Dendritic cell treated with granulocyte-macrophage colony-stimulating factor and Interleukin-4, amounts not matched to agents 40 ng/mL and 50 ng/mL, for 4 days (primary cell): ENCODE results near the gene EPHX1.

Experiments used
- H3K27ac Mint-ChIP-seq: one replicate; pipeline ENCODE4 v1.8.0; 2022; ENCODE audit warnings: mild to moderate bottlenecking, mixed read lengths
- H3K27me3 Mint-ChIP-seq: one replicate; pipeline ENCODE4 v1.8.0; 2022; ENCODE audit warnings: mild to moderate bottlenecking, mixed read lengths
- H3K36me3 Mint-ChIP-seq: one replicate; pipeline ENCODE4 v1.8.0; 2022; ENCODE audit warnings: low read depth, mixed read lengths
- H3K4me1 Mint-ChIP-seq: one replicate; pipeline ENCODE4 v1.8.0; 2022; ENCODE audit warnings: low read depth, mixed read lengths
- H3K4me3 Mint-ChIP-seq: one replicate; pipeline ENCODE4 v1.8.0; 2022; ENCODE audit warnings: mild to moderate bottlenecking, moderate library complexity, mixed read lengths
- H3K9me3 Mint-ChIP-seq: one replicate; pipeline ENCODE4 v1.8.0; 2022; ENCODE audit warnings: mixed read lengths
- intact Hi-C: fragments of 100-400 bp; cut with micrococcal nuclease; formaldehyde crosslinking; loops from one replicate; pipeline ENCODE4 v1.15.0; 2022

EPHX1 gene

GRCh38 chr1:225816643-225817538, 7.0 kb downstream of the EPHX1 start:
- peaks cover 53% of the 10 kb centered on the region for H3K4me1 Mint-ChIP-seq
- no peaks in the 10 kb centered on the region for H3K9me3 Mint-ChIP-seq
- peaks cover 27% of the 10 kb centered on the region for H3K36me3 Mint-ChIP-seq
- H3K27me3 Mint-ChIP-seq = no peaks in the 10 kb centered on the region
- H3K27ac Mint-ChIP-seq = peak overlapping the region; percentile 62
- intact Hi-C loops = no loop called here
- H3K4me3 Mint-ChIP-seq = no peak overlapping the region

DNA sequence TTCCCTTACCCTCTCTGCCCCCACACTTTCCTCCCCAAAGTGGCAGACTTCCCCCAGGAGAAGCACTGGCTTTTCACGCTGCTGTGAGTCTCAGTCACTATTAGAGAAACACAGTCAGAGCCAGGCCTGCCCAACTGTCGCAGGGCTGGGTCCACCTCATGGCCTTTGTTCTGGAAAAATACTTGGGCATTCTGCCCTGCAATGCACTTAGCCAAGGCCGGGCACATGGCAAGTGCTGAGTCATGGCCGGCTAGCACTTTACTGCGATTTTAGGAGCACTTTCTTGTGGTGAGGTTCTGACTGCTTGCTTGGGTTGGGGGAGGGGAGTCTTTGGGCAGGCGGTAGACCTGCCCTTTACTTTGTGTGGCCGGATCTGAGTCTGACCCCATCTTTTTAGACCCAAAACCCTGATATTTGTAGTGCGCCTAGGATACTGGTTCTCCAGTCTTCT, 7.7 kb downstream of the EPHX1 start:
- intact Hi-C loops = no loop called here
- Mint-ChIP-seq H3K27me3 (no peaks in the 10 kb centered on the region), H3K9me3 (no peaks in the 10 kb centered on the region), H3K4me1 (peaks cover 53% of the 10 kb centered on the region), H3K36me3 (peaks cover 35% of the 10 kb centered on the region), H3K4me3 (no peak overlapping the region), H3K27ac (peak overlapping the region; percentile 62)

GRCh38 chr1:225818229-225818628, 8.3 kb downstream of the EPHX1 start:
- peaks cover 39% of the 10 kb centered on the region for H3K36me3 Mint-ChIP-seq
- no peaks in the 10 kb centered on the region for H3K27me3 Mint-ChIP-seq
- no peak overlapping the region for H3K4me3 Mint-ChIP-seq
- H3K9me3 Mint-ChIP-seq = no peaks in the 10 kb centered on the region
- peaks cover 48% of the 10 kb centered on the region for H3K4me1 Mint-ChIP-seq
- peak overlapping the region; percentile 62 for H3K27ac Mint-ChIP-seq
- intact Hi-C loops = no loop called here

- intact Hi-C loops = no loop called here
- no peaks in the 10 kb centered on the region for H3K27me3 Mint-ChIP-seq
- H3K27ac Mint-ChIP-seq = no peak overlapping the region
- H3K36me3 Mint-ChIP-seq = peaks cover 45% of the 10 kb centered on the region
- H3K9me3 Mint-ChIP-seq = no peaks in the 10 kb centered on the region
- H3K4me3 Mint-ChIP-seq = no peak overlapping the region
- H3K4me1 Mint-ChIP-seq = peaks cover 43% of the 10 kb centered on the region
Observed at GRCh38 chr1:225819346-225820192, 9.6 kb downstream of the EPHX1 start.

GRCh38 chr1:225820522-225821120, 10.7 kb downstream of the EPHX1 start:
- Mint-ChIP-seq H3K27ac (no peak overlapping the region), H3K4me3 (no peak overlapping the region), H3K9me3 (no peaks in the 10 kb centered on the region), H3K4me1 (peaks cover 50% of the 10 kb centered on the region), H3K27me3 (no peaks in the 10 kb centered on the region), H3K36me3 (peaks cover 43% of the 10 kb centered on the region)
- intact Hi-C loops = no loop called here

GRCh38 chr1:225822655-225823403, 12.9 kb downstream of the EPHX1 start:
- Mint-ChIP-seq H3K36me3 (peaks cover 46% of the 10 kb centered on the region), H3K27me3 (no peaks in the 10 kb centered on the region), H3K27ac (no peak overlapping the region), H3K4me3 (no peak overlapping the region), H3K4me1 (peaks cover 55% of the 10 kb centered on the region), H3K9me3 (no peaks in the 10 kb centered on the region)
- intact Hi-C loops = no loop called here

DNA sequence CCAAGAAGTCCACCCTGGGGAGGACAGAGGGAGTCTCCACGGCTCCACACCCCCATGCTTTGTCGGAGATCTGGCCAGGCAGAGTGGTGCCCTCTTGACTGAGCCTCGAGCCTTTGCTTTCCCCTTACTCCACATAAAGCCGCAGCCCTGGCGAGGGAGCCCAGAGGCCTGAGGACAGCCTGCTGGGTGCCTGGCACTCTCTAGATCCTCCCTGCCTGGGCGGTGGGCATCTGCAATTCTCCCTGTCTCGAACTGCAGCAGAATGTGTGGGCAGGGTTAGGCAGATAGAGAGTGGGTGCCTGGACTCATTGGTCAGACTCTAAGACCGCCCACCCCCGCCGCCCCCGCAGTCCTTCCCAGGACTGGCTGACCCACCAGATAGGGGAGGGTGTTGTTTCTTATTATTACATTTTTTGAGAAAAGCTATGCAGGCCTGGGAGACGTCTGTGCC, 13.9 kb downstream of the EPHX1 start:
- Mint-ChIP-seq H3K27ac (no peak overlapping the region), H3K9me3 (no peaks in the 10 kb centered on the region), H3K4me3 (no peak overlapping the region), H3K36me3 (peaks cover 51% of the 10 kb centered on the region), H3K27me3 (no peaks in the 10 kb centered on the region), H3K4me1 (peaks cover 50% of the 10 kb centered on the region)
- intact Hi-C loops = no loop called here

DNA sequence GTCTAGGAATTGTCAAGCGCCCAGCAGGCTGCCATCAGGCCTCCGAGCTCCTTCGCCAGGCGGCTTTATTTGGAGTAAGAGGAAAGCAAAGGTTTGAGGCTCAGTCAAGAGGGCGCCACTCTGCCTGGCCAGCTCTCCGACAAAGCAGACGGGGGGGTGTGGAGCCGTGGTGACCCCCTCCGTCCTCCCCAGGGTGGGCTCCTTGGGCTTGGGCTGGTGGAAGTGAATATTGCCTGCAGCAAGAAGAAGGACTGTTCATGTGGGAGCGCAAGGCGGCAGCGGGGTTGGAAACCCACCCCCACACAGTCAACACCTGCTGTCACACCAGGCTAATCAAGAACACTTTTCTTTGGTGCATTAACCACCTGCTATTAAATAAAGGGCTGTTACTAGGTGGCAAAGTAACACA, 14.6 kb downstream of the EPHX1 start:
- intact Hi-C loops = no loop called here
- peaks cover 53% of the 10 kb centered on the region for H3K36me3 Mint-ChIP-seq
- H3K4me3 Mint-ChIP-seq = no peak overlapping the region
- no peaks in the 10 kb centered on the region for H3K9me3 Mint-ChIP-seq
- no peak overlapping the region for H3K27ac Mint-ChIP-seq
- H3K27me3 Mint-ChIP-seq = no peaks in the 10 kb centered on the region
- peaks cover 53% of the 10 kb centered on the region for H3K4me1 Mint-ChIP-seq

DNA sequence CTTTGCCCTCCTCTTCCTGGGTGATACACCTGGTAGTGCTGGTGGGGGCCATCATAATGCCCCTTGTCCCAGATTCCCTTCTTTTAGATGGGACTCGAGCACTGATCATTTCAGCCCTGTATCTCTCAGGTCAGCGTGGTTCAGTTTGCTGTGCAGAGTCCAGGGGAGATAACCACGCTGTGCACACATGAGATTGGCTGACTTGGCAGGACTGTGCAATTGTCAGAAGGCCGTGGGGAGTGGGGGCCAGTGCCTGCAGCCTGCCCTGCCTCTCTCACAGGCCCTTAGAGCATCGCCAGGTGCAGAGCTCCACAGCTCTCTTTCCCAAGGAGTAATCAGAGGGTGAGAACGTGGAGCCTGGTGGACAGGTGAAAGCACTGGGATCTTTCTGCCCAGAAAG, 15.2 kb downstream of the EPHX1 start:
- Mint-ChIP-seq H3K9me3 (no peaks in the 10 kb centered on the region), H3K4me3 (no peak overlapping the region), H3K27ac (peak overlapping the region; percentile 66), H3K4me1 (peaks cover 58% of the 10 kb centered on the region), H3K27me3 (no peaks in the 10 kb centered on the region), H3K36me3 (peaks cover 53% of the 10 kb centered on the region)
- intact Hi-C loops = no loop called here

DNA sequence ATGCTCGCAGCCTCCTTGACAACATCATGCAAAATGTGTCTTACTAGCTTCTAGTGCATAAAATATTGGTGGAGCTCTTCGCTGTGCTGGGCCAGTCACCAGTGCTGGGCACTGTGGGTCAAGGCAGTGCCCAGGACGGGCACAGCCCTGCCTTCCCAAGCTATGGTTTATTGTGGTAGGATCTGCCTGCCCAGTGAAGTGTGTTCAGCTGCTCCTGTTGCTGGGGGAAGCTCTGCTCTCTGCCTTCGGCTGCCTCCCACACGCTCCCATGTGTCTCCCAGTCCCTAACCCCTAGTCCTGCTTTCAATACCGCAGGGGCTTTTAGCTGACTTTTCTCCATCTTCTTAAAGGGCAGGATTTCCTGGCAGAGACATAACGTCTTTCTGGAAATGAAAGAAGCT, 15.7 kb downstream of the EPHX1 start:
- intact Hi-C loops = no loop called here
- H3K27ac Mint-ChIP-seq = peak overlapping the region; percentile 66
- H3K4me3 Mint-ChIP-seq = peak overlapping the region; percentile 45
- H3K9me3 Mint-ChIP-seq = no peaks in the 10 kb centered on the region
- peaks cover 53% of the 10 kb centered on the region for H3K36me3 Mint-ChIP-seq
- no peaks in the 10 kb centered on the region for H3K27me3 Mint-ChIP-seq
- H3K4me1 Mint-ChIP-seq = peaks cover 60% of the 10 kb centered on the region

DNA sequence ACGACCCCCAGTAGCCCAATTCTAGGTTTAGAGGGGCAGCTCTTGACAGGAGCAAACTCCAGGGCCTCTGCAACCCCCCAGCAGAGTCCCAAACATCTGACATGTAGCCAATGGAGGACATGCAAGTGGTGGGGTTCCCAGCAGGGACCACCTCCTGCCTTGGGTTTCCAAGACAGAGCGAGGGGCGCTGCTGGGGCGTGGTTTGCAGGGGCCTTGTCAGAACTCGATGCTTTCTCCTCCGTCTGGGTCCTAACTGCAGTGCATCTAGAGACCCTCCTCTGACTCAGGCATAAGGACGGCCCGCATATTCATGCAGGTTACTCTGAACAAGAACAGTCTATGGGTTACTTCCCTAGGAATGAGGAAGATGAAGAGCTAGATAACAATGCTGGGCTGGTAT, 17.2 kb downstream of the EPHX1 start:
- no peaks in the 10 kb centered on the region for H3K27me3 Mint-ChIP-seq
- H3K4me1 Mint-ChIP-seq = peaks cover 59% of the 10 kb centered on the region
- H3K27ac Mint-ChIP-seq = peak overlapping the region; percentile 66
- intact Hi-C loops = no loop called here
- peaks cover 61% of the 10 kb centered on the region for H3K36me3 Mint-ChIP-seq
- no peaks in the 10 kb centered on the region for H3K9me3 Mint-ChIP-seq
- H3K4me3 Mint-ChIP-seq = no peak overlapping the region

DNA sequence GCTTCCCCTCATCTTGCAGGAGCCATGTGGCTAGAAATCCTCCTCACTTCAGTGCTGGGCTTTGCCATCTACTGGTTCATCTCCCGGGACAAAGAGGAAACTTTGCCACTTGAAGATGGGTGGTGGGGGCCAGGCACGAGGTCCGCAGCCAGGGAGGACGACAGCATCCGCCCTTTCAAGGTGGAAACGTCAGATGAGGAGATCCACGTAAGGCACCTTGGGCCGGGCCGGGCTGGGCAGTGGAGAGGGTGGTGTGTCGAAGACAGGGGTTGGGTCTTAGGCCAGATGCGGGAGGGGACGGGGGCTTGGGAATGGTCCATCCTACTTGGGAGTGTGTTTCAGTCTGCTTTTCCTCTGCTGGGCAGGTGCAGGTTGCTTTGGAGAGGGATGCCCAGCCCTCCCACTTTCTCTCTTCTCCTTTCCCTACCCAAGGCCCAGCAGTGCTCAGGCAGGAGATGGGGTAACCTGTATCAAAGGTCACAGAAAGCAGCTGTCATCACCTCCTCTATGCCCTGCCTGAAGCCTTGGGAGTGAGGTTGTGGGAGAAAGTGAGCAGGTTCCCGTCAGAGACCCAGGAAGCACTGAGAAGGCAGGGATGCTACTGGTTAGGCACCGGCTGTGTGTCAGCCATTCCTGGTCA, 18.9 kb downstream of the EPHX1 start:
- intact Hi-C loops = no loop called here
- H3K9me3 Mint-ChIP-seq = no peaks in the 10 kb centered on the region
- H3K27me3 Mint-ChIP-seq = no peaks in the 10 kb centered on the region
- no peak overlapping the region for H3K27ac Mint-ChIP-seq
- no peak overlapping the region for H3K4me3 Mint-ChIP-seq
- H3K4me1 Mint-ChIP-seq = peaks cover 52% of the 10 kb centered on the region
- H3K36me3 Mint-ChIP-seq = peaks cover 69% of the 10 kb centered on the region

DNA sequence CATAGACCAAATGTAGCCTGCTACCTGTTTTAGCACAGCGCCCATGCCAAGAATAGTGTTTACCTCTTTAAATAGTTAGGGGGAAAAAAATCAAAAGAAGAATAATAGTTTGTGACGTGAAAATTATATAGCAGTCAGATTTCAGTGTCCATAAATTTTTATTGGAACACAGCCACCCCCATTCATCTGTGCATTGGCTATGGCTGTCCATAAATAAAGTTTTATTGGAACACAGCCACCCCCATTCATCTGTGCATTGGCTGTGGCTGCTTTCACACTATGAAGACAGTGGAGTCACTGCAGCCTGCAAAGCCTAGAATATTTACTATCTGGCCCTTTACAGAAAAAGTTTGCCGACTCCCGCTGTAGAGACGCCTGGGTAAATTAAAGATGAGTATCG, 20.9 kb downstream of the EPHX1 start:
- H3K27ac Mint-ChIP-seq = no peak overlapping the region
- H3K9me3 Mint-ChIP-seq = no peaks in the 10 kb centered on the region
- H3K27me3 Mint-ChIP-seq = no peaks in the 10 kb centered on the region
- peaks cover 82% of the 10 kb centered on the region for H3K36me3 Mint-ChIP-seq
- intact Hi-C loops = no loop called here
- H3K4me1 Mint-ChIP-seq = peaks cover 32% of the 10 kb centered on the region
- H3K4me3 Mint-ChIP-seq = no peak overlapping the region
